Measurements from ENCODE around the gene ITGBL1. TPM values are rescaled to one million over a fixed set of nuclear protein-coding genes. Genes with fewer than 3 reads are reported as not detected.

Gene ITGBL1
- total and polyA plus RNA-seq, 2 experiments from 2014 or later = 0.29 TPM; not detected in 1

DNA sequence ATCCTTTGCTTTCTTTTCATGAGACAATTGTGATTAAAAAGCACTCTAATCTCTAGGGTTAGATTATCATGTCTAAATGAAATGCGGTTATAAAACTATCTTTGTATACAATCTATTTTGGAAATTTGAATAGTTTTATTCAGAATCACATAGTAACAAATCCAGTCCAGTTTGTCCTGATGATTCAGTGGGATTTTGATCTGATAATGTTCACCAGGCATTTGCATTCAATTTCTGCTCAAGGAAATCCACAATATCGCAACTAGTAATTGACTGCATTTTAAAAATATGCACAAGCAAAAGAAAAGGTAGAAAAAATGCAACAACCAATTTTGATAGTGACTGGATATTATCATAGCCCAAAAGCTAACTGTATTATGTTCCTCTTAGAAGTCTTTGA lies 63.8 kb downstream of the ITGBL1 start:
- no peaks in the 10 kb centered on the region for H3K79me2 ChIP-seq (replicated peaks; ENCODE audit: insufficient read depth)

More for the DNA sequence above, 63.8 kb downstream of the ITGBL1 start:
- H3K27me3 ChIP-seq (ENCODE audit: insufficient read depth) = no peaks in the 10 kb centered on the region
- no peak for DNase-seq (ENCODE audit: low spot score)
- H3K27me3 Mint-ChIP-seq (ENCODE audit: insufficient read depth, low read depth, poor library complexity) = no peaks in the 10 kb centered on the region
- peaks cover 20% of the 10 kb centered on the region for H3K4me1 Mint-ChIP-seq
- TF ChIP-seq ZNF462 (CRISPR knock-in tag; IDR thresholded peaks at IDR 0.05) = no peak
- TF ChIP-seq CREB1 (CRISPR knock-in tag; IDR thresholded peaks at IDR 0.05; ENCODE audit: low read depth) = no peak
- no peak for TF ChIP-seq ZNF331 (CRISPR knock-in tag; IDR thresholded peaks at IDR 0.05; ENCODE audit: low read depth)
- TF ChIP-seq, protein P1, sequence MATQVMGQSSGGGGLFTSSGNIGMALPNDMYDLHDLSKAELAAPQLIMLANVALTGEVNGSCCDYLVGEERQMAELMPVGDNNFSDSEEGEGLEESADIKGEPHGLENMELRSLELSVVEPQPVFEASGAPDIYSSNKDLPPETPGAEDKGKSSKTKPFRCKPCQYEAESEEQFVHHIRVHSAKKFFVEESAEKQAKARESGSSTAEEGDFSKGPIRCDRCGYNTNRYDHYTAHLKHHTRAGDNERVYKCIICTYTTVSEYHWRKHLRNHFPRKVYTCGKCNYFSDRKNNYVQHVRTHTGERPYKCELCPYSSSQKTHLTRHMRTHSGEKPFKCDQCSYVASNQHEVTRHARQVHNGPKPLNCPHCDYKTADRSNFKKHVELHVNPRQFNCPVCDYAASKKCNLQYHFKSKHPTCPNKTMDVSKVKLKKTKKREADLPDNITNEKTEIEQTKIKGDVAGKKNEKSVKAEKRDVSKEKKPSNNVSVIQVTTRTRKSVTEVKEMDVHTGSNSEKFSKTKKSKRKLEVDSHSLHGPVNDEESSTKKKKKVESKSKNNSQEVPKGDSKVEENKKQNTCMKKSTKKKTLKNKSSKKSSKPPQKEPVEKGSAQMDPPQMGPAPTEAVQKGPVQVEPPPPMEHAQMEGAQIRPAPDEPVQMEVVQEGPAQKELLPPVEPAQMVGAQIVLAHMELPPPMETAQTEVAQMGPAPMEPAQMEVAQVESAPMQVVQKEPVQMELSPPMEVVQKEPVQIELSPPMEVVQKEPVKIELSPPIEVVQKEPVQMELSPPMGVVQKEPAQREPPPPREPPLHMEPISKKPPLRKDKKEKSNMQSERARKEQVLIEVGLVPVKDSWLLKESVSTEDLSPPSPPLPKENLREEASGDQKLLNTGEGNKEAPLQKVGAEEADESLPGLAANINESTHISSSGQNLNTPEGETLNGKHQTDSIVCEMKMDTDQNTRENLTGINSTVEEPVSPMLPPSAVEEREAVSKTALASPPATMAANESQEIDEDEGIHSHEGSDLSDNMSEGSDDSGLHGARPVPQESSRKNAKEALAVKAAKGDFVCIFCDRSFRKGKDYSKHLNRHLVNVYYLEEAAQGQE (IDR thresholded peaks at IDR 0.05; ENCODE audit: unreplicated experiment) = no peak
- no peak for TF ChIP-seq STAT1 (IDR thresholded peaks at IDR 0.05; ENCODE audit: unreplicated experiment)
- TF ChIP-seq EZH2 (IDR thresholded peaks at IDR 0.05; ENCODE audit: low read depth, unreplicated experiment) = no peak
- no peak for TF ChIP-seq NANOG (IDR thresholded peaks at IDR 0.05; ENCODE audit: borderline replicate concordance)
- TF ChIP-seq ZNF114 (CRISPR knock-in tag; IDR thresholded peaks at IDR 0.05) = no peak
- no peak for TF ChIP-seq CTCF (conservative IDR thresholded peaks at IDR 0.05; ENCODE audit: low read depth in 2 of 2)
- TF ChIP-seq EZH2phosphoT487 (IDR thresholded peaks at IDR 0.05; ENCODE audit: unreplicated experiment) = no peak
- no peak for TF ChIP-seq JUNB (IDR thresholded peaks at IDR 0.05; ENCODE audit: unreplicated experiment)
- TF ChIP-seq, protein P2, sequence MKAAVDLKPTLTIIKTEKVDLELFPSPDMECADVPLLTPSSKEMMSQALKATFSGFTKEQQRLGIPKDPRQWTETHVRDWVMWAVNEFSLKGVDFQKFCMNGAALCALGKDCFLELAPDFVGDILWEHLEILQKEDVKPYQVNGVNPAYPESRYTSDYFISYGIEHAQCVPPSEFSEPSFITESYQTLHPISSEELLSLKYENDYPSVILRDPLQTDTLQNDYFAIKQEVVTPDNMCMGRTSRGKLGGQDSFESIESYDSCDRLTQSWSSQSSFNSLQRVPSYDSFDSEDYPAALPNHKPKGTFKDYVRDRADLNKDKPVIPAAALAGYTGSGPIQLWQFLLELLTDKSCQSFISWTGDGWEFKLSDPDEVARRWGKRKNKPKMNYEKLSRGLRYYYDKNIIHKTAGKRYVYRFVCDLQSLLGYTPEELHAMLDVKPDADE (IDR thresholded peaks at IDR 0.05) = no peak
- H3K27ac ChIP-seq (ENCODE audit: low read depth) = no peak overlapping the region
- H3K4me3 ChIP-seq = no peak overlapping the region
- no peak for ATAC-seq
- H3K4me1 ChIP-seq (ENCODE audit: insufficient read depth) = peaks cover 18% of the 10 kb centered on the region
- no peak overlapping the region for H3K4me3 Mint-ChIP-seq
- H3F3A ChIP-seq (replicated peaks; ENCODE audit: low read depth) = no peaks in the 10 kb centered on the region
- no peak overlapping the region for H2AFZ ChIP-seq
- H3K9me3 Mint-ChIP-seq = no peaks in the 10 kb centered on the region
- no peaks in the 10 kb centered on the region for H3K9me2 ChIP-seq (ENCODE audit: insufficient read depth)
- H3K27ac Mint-ChIP-seq = no peak overlapping the region
- no peaks in the 10 kb centered on the region for H3K36me3 ChIP-seq (ENCODE audit: insufficient read depth)
- H4K20me1 ChIP-seq (replicated peaks; ENCODE audit: insufficient read depth) = no peaks in the 10 kb centered on the region
- H3K36me3 Mint-ChIP-seq (ENCODE audit: low read depth) = no peaks in the 10 kb centered on the region
- no peak overlapping the region for H3K4me2 ChIP-seq

Data from GM23338 (cell line).